ENCODE data around the gene DNASE1L3.

DNA sequence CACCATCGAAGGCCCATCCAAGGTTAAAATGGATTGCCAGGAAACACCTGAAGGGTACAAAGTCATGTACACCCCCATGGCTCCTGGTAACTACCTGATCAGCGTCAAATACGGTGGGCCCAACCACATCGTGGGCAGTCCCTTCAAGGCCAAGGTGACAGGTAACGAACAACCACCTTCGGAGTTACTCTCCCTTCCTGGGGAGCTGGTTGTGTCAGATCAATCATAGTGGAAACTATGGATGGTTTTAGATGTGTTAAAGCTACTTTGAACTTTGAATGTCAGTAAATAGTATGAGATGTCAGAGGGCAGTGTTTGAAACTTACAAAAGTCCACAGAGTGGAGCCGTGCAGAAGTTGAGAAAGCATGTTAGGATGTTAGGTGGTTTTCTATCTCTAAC, 42.3 kb downstream of the DNASE1L3 start:
- TF ChIP-seq, protein P1, sequence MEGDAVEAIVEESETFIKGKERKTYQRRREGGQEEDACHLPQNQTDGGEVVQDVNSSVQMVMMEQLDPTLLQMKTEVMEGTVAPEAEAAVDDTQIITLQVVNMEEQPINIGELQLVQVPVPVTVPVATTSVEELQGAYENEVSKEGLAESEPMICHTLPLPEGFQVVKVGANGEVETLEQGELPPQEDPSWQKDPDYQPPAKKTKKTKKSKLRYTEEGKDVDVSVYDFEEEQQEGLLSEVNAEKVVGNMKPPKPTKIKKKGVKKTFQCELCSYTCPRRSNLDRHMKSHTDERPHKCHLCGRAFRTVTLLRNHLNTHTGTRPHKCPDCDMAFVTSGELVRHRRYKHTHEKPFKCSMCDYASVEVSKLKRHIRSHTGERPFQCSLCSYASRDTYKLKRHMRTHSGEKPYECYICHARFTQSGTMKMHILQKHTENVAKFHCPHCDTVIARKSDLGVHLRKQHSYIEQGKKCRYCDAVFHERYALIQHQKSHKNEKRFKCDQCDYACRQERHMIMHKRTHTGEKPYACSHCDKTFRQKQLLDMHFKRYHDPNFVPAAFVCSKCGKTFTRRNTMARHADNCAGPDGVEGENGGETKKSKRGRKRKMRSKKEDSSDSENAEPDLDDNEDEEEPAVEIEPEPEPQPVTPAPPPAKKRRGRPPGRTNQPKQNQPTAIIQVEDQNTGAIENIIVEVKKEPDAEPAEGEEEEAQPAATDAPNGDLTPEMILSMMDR (IDR thresholded peaks at IDR 0.05): no peak
- TF ChIP-seq POLR2A (IDR thresholded peaks at IDR 0.05): no peak

Data from heart left ventricle (tissue), 13 donors.